HG03135 (cell line): ENCODE results near the gene FCAMR.

ENCODE experiments used
- ATAC-seq: cut with Tn5 transposase; IDR thresholded peaks from one replicate; pipeline ENCODE4 v1.9.1; 2021; ENCODE audit warnings: mild to moderate bottlenecking, moderate library complexity; ENCODE audit not compliant: unreplicated experiment

FCAMR gene

GRCh38 chr1:206958144-206958543, 12.1 kb downstream of the FCAMR start:
- ATAC-seq, result no peak

- no peak for ATAC-seq
Measured at GRCh38 chr1:206957639-206958038, 12.6 kb downstream of the FCAMR start.

- no peak for ATAC-seq
Measured at GRCh38 chr1:206955476-206956451, 14.5 kb downstream of the FCAMR start.

- no peak for ATAC-seq
Measured at GRCh38 chr1:206954459-206955342, 15.6 kb downstream of the FCAMR start.

- no peak for ATAC-seq
Measured at GRCh38 chr1:206953626-206954025, 16.6 kb downstream of the FCAMR start.

GRCh38 chr1:206953126-206953525, 17.1 kb downstream of the FCAMR start:
- ATAC-seq, result no peak

- ATAC-seq, result no peak
Measured at GRCh38 chr1:206952171-206952570, 18.1 kb downstream of the FCAMR start.

GRCh38 chr1:206951318-206952100, 18.8 kb downstream of the FCAMR start:
- peak; percentile 47 for ATAC-seq

- ATAC-seq, result no peak
Measured at GRCh38 chr1:206949641-206950040, 20.6 kb downstream of the FCAMR start.

GRCh38 chr1:206949208-206949607, 21.1 kb downstream of the FCAMR start:
- ATAC-seq, result no peak

- no peak for ATAC-seq
Measured at GRCh38 chr1:206947255-206947654, 23.0 kb downstream of the FCAMR start.

GRCh38 chr1:206946261-206946660, 24.0 kb downstream of the FCAMR start, which contains the start of gene PIGR:
TSS of gene PIGR (minus strand) at chr1:206946466. CDS start at chr1:206940531, 5,935 bp downstream.
- ATAC-seq, result no peak

GRCh38 chr1:206945779-206946178, 24.5 kb downstream of the FCAMR start:
- ATAC-seq, result no peak

GRCh38 chr1:206944703-206945102, 25.6 kb downstream of the FCAMR start:
- ATAC-seq, result no peak

GRCh38 chr1:206941766-206942418, 28.4 kb downstream of the FCAMR start:
- ATAC-seq, result no peak

GRCh38 chr1:206940588-206940936, 29.7 kb downstream of the FCAMR start:
- ATAC-seq, result no peak

- ATAC-seq, result no peak
Measured at GRCh38 chr1:206939841-206940587, 30.2 kb downstream of the FCAMR start.

- ATAC-seq, result no peak
Measured at GRCh38 chr1:206939131-206939530, 31.1 kb downstream of the FCAMR start.

GRCh38 chr1:206937425-206937824, 32.8 kb downstream of the FCAMR start:
- ATAC-seq, result no peak
